Activated CD4-positive, alpha-beta T cell treated with anti-CD3 and anti-CD28 coated beads, Interleukin-2, Interleukin-4, amounts not matched to agents 100 ng/mL and 50 ng/mL, durations not matched to agents 16 hours and 8 hours (primary cell): ENCODE measurements around the gene TBXA2R.
"Not testable (repeated sequence)": the region's sequence is repeated elsewhere in the genome, so short reads cannot be mapped to it uniquely, and the experiment has no call there.

Source experiments
- DNase-seq: peaks from one replicate; pipeline ENCODE4 v3.0.0-alpha.2; 2020; ENCODE audit warnings: low spot score

The TBXA2R gene

GRCh38 chr19:3606690-3607289 is at the start of gene TBXA2R:
TSS of gene TBXA2R (minus strand) at chr19:3606875. CDS start at chr19:3600634, 6,241 bp downstream.
- DNase-seq: peak; percentile 30

DNA sequence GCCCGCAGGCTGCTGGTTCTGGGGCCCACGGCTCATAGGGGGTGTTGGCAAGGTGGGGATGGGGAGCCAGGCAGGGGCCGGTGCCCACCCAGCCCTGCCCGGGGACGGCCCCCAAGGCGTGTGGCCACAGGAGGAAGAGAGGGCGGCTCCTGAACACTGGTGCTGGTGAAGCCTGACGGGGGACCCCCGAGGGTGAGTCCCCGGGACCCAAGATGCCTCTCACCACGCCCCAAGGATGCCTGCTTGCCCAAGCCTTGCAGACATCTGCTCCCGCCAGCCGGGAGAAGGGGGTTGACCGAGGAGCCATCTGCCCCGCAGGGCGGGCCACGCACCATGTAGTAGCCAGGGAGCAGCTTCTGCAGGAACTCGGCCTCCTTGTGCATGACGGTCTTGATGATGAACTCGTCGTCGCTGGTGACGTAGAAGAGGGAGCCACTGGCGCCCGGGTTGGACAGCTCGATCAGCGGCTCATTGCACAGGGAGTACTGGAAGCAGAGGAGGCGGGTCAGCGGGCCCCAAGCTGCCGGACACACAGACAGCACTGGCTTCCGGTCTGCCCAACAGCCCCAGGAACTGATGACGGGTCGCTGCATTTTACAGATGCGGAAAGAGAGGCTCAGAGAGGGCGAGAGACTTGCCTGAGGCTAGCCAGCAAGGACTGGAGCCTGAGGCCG is 49.5 kb upstream of the TBXA2R start:
- DNase-seq: no peak

DNA sequence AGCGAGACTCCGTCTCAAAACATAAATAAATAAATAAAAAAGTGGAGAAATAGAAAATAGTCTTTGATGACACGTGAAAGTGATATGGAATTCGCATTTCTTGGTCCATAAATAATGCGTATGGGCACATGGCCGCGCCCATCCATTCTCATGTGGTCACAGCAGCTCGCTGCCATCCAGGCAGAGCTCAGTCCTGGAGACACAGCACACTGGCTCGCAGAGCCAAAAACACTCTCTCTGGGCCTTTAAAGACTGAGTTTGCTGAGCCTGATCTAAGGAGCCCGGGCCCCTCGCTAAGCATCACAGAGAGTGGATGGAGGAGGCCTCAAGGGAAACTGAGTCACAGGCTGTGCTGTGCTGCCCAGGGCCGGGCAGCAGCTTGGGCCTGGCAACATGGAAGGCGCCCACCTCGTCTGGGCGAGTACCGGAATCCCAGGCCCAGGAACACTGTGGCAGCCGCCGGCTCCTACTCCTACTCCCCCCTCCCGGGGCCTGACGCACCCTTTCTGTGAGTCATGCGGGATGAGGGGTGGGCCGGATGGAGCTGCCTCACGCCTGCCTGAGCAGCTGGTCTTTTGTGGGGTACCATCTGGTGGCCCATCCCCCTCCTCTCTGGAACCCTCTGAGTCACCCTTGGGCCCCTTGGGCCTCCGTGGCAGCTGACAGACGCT is 48.9 kb upstream of the TBXA2R start:
- no peak for DNase-seq

- no peak for DNase-seq
These were observed 47.3 kb upstream of the TBXA2R start for GRCh38 chr19:3653865-3654513.

- no peak for DNase-seq
These were observed 46.6 kb upstream of the TBXA2R start for GRCh38 chr19:3653081-3653795.

- DNase-seq: no peak
These were observed 45.7 kb upstream of the TBXA2R start for GRCh38 chr19:3652422-3652821.

DNA sequence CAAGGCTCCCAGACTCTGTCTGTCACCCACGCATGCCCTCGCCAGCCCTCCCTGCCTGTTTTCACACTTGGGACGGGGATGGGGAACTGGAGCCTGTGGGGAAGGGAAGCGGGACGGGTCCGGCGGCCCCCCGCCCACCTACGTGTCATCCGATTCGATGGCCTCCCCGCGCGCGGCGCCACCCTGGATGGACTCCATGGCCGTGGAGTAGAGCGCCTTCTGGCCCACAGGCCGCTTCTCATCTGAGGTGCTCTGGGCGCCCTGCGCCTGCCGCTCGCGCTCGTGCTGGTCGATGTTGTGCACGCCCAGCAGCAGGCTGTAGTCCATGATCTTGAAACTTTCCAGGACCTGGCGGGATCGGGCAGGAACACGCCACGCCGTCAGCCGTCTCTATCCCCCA is 45.0 kb upstream of the TBXA2R start:
- DNase-seq: no peak

DNA sequence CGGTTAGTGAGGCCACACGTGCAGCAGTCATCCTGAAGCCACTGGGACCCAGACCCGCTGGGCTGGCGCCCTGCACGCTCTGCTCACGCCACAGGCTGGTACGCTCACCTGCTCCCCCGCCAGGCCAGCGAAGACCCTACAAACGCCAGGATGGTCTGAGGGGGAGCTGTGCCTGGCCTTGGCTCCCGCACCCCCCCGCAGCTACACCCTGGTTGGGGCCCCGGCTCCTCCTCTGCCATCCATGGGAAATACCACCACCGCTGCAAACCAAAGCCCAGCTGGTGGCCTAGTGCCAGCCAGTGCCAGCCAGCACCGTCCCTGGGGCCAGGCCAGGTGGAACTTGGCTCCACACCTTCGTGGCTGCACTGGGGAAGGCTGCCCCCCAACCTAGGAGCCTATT is 43.2 kb upstream of the TBXA2R start:
- no peak for DNase-seq

DNA sequence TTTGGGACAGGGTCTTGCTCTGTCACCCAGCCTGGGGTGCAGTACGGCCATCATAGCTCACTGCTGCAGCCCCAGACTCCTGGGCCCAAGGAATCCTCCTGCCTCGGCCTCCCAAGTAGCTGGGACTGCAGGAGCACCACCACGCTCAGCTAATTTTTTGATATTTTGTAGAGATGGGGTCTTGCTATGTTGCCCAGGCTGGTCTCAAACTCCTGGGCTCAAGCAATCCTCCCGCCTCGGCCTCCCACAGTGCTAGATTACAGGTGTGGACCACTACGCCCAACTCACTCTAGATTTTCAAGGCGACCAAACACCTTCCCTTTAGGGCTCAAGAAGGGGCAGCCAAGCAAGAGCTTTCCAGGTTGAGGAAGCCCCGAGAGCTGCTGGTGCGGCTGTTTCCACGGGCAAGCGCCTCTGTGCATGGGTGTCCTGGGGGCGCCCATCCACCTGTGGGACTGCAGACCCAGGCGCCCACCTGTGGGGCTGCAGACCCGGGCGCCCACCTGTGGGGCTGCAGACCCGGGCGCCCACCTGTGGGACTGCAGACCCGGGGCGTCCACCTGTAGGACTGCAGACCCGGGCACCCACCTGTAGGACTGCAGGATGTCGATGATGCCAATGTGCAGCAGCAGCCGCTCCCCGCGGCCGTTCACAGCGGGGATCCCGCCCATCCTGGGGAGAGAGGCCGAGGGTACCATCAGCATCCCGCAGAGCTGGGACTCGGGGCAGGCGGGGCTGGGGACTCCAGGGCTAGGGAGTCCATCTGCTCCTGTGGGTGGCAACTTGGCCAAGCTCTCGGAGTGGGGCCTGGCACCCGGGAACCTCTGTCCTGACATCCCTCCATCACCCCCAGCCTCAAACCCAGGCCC is 41.6 kb upstream of the TBXA2R start:
- no peak for DNase-seq

DNA sequence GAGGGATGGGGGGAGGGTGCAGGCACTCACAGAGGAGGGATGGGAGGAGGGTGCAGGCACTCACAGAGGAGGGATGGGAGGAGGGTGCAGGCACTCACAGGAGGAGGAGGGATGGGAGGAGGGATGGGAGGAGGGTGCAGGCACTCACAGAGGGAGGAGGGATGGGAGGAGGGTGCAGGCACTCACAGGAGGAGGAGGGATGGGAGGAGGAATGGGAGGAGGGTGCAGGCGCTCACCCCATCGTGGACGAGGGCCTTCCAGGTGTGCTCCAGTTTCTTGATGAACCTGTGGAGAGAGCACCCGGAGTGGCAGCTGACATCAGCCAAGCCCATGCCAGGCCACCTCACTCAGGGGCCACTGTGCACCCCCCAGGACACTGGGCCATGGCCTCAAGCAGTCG is 40.4 kb upstream of the TBXA2R start:
- not testable (repeated sequence) for DNase-seq

DNA sequence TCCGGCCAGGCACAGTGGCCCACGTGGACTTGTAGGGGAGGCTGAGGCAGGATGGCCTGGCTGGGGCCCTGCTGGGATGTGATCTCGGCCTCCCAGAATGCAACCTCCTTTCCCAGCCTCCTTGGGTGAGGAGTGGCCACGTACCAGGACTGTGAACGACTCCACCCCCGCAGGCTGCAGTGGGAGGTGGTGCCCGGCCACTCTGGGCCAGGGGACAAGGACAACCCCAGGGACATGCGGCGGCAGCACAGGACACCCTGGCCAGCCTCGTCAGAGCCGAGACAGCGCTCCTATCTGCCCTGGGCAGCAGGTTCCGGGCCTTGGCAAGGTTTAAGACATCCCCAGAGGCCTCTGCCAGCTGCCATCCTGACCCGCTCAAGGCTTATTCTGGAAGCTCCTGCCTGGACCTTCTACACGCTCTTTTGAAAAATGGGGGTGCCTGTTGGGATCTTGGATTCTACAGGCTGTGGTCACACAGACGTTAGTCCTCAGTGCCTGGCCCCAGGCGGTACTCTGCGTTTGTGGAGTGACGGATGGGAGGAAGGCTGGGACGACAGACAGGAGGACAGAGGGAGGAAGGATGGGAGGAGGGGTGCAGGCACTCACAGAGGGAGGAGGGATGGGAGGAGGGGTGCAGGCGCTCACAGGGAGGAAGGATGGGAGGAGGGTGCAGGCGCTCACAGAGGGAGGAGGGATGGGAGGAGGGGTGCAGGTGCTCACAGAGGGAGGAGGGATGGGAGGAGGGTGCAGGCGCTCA is 39.8 kb upstream of the TBXA2R start:
- DNase-seq: no peak

DNA sequence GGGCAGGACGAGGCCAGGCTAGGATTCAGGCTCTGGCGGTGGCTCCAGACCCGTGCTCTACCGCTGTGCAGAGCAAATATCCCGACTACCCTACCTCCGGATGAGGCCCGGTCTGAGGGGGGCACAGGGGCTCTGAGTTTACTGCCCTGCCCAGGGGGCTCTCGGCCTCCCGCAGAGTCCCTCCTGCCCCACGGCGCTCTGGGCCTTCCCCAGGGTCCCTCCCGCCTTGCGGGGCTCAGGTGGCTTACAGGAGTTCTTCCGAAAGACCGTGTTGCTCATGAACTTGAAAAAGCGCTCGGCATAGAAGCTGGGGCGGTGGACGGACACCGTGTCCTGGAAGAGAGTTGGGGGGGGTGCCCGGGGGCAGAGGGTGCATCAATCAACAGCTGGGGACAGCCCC is 39.1 kb upstream of the TBXA2R start:
- DNase-seq: no peak

DNA sequence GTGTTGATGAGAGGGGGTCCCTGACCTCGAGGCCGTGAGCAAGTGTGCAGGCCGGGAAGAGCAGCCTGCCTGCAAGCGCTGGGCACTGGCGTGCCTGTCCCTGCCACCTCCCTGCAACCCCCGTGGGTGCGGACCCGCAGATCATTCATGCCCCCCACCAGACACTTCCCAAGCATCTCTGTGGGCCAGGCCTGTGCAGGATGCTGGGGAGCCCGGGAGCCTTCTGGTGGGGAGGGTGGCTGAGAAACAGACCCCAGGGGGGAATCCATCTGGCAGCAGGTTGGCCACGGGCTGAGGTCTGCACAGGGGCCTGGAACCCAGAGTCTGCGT is 38.4 kb upstream of the TBXA2R start:
- DNase-seq: no peak

GRCh38 chr19:3644351-3645066 is 37.8 kb upstream of the TBXA2R start:
- DNase-seq: no peak

GRCh38 chr19:3643674-3644313 is 37.1 kb upstream of the TBXA2R start:
- DNase-seq: no peak

GRCh38 chr19:3642987-3643673 is 36.5 kb upstream of the TBXA2R start:
- peak; percentile 9 for DNase-seq

GRCh38 chr19:3642296-3642695 is 35.6 kb upstream of the TBXA2R start:
- DNase-seq: no peak

DNA sequence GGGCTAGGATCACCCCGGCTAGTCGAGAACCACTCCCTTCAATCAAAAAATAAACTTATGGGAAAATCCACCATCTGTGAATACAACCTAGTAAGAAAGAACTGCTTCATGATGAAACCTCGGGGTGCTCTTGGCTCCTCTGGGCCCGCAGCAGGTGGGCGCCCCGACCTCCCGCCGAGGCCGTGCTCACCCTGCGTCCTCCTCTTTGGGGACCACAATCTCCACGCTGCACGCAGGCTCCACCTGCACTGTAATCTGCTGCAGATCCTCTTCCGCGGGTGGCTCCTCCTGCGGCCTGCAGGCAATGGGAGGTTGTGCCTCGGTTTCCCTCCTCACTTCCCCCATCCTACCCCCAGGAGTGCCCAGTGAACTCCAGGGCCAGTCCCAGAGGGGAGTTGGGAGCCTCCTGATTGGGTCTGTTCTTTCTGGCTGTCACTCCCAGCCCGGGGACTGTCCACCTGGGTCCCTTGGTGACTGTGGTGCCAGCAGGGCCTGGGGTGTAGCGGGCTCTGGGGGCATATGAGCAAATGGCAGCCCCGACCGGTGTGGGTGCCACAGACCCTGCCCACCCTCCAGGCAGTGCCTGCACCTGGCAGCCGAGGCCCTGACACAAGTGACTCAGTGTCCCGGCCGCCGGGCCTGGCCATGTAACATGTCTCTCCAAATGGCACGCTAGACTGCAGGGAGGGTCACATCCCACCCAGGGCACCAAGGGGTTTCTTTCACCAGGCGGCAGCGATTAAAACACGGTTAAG is 35.0 kb upstream of the TBXA2R start:
- no peak for DNase-seq
